Endothelial cell (in vitro differentiated cells): ENCODE data around the gene MRPL52. TPM values are rescaled to one million over a fixed set of nuclear protein-coding genes. Genes with fewer than 3 reads are reported as not detected.

Experiments used
- DNase-seq: peaks from one replicate; pipeline ENCODE4 v3.0.0; 2021; ENCODE audit warnings: low spot score
- H3K27ac Mint-ChIP-seq: one replicate; pipeline ENCODE4 v1.8.0; 2021; ENCODE audit warnings: mixed read lengths, inconsistent platforms; ENCODE audit not compliant: unreplicated experiment
- H3K27me3 Mint-ChIP-seq: one replicate; pipeline ENCODE4 v1.8.0; 2021; ENCODE audit warnings: mild to moderate bottlenecking, moderate library complexity, mixed read lengths, inconsistent platforms; ENCODE audit not compliant: unreplicated experiment
- H3K36me3 Mint-ChIP-seq: one replicate; pipeline ENCODE4 v1.8.0; 2021; ENCODE audit warnings: mild to moderate bottlenecking, low read depth, mixed read lengths, inconsistent platforms; ENCODE audit not compliant: unreplicated experiment
- H3K4me1 Mint-ChIP-seq: one replicate; pipeline ENCODE4 v1.8.0; 2021; ENCODE audit warnings: mild to moderate bottlenecking, mixed read lengths, inconsistent platforms; ENCODE audit not compliant: unreplicated experiment
- H3K4me3 Mint-ChIP-seq: one replicate; pipeline ENCODE4 v1.8.0; 2021; ENCODE audit warnings: mild to moderate bottlenecking, mixed read lengths, inconsistent platforms; ENCODE audit not compliant: unreplicated experiment
- H3K9me3 Mint-ChIP-seq: one replicate; pipeline ENCODE4 v1.8.0; 2021; ENCODE audit warnings: mixed read lengths, inconsistent platforms; ENCODE audit not compliant: unreplicated experiment
- CTCF ChIP-seq: fragments of 200-600 bp; sonication (generic); IDR thresholded peaks from one replicate; pipeline ENCODE4 v1.5.0; 2021; ENCODE audit warnings: antibody characterized with exemption; ENCODE audit not compliant: unreplicated experiment
- total RNA-seq: library from RNA; stranded (reverse); fragmentation: NEBNext Ultra II Directional; extraction: Animal tissue kit (Norgen Biotek cat#: 25700); gene quantifications from one replicate; pipeline ENCODE4 v1.2.1, GENCODE V29; 2021; ENCODE audit not compliant: unreplicated experiment

MRPL52 gene
- total RNA-seq, 1 donor from 2014 or later: 126 TPM

- Mint-ChIP-seq H3K4me1 (peaks cover 61% of the 10 kb centered on the region), H3K9me3 (no peaks in the 10 kb centered on the region), H3K27ac (peak within 1 kb of the TSS; percentile 96), H3K36me3 (peaks cover 19% of the 10 kb centered on the region), H3K27me3 (peaks cover 21% of the 10 kb centered on the region), H3K4me3 (peak within 1 kb of the TSS; percentile 100)
- TF ChIP-seq CTCF: no peak
- DNase-seq: peak; percentile 56
These were observed 6.8 kb downstream of the MRPL52 start, which contains the start of gene MMP14 for GRCh38 chr14:22836301-22837113. Gene MMP14, plus strand, starts transcription at chr14:22836585. Its CDS starts 233 bp downstream, at chr14:22836818.

- no peak for DNase-seq
- Mint-ChIP-seq H3K9me3 (no peaks in the 10 kb centered on the region), H3K27me3 (peaks cover 19% of the 10 kb centered on the region), H3K36me3 (peaks cover 23% of the 10 kb centered on the region), H3K27ac (peak overlapping the region; percentile 96), H3K4me1 (peaks cover 63% of the 10 kb centered on the region), H3K4me3 (peak overlapping the region; percentile 100)
- no peak for TF ChIP-seq CTCF
These were observed 7.5 kb downstream of the MRPL52 start for GRCh38 chr14:22837114-22837749.

DNA sequence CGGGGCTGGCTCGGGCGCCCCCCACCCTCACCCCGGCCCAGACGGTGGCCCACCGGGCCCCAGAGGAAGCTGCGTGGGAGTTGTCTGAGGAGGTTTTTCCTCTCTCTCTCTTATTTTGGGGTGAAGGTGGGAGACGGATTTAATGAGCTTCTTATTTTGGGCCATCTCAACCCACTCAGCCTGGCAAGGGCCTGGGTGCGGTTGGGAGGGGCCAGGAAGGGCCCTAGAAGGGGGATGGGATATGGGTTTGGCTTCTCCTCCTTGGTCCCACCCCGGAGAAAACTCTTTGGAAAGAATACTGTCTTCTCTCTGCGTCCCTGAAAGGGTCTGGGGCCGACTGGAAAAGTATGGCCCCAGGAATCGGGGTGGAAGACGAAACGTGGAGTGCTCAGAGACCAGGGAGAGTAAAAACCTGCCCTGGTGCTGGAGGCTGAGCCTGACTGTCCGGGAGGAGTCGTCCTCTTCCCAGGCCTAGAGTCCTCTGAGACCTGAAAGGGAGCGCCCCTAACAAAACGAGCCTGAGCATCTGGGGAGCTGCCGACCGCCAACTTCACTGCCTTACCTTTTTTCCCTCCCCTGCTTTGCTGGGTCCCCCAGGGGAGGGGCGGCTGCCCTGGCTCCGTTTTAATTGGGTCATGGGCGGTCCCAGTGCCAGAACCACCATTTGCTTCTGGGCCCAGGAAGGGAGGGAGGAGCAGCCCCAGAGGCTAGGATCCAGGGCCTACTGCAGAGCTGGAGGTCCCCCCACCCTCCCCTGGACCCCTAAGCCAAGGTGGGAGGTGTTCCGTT lies 8.3 kb downstream of the MRPL52 start:
- no peak for DNase-seq
- peaks cover 70% of the 10 kb centered on the region for H3K4me1 Mint-ChIP-seq
- H3K9me3 Mint-ChIP-seq: no peaks in the 10 kb centered on the region
- no peak for TF ChIP-seq CTCF
- H3K4me3 Mint-ChIP-seq: peak overlapping the region; percentile 100
- H3K27ac Mint-ChIP-seq: peak overlapping the region; percentile 84
- peaks cover 19% of the 10 kb centered on the region for H3K27me3 Mint-ChIP-seq
- peaks cover 30% of the 10 kb centered on the region for H3K36me3 Mint-ChIP-seq

DNA sequence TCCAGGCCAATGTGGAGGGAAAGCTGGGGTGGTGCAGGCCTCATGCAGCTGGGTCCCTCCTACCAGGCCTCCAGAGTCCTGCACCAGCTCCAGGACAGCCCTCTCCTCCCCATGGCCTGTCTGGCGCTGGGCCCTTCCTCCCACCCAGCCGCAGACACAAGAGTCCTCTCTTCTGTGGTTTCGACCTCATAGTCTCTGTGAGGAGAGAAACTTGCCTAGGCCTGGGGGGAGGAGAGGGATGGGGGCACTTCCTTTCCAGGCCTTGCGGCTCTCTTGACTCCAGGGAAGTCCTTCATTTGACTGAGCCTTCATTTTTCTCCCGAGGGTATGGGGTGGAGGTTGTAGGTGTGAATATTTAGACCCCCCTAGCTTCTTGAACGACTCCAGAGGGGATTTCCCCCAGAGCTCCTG lies 8.9 kb downstream of the MRPL52 start:
- TF ChIP-seq CTCF: no peak
- Mint-ChIP-seq H3K9me3 (no peaks in the 10 kb centered on the region), H3K27ac (peak overlapping the region; percentile 94)

More for the DNA sequence above, 8.9 kb downstream of the MRPL52 start:
- H3K4me1 Mint-ChIP-seq: peaks cover 74% of the 10 kb centered on the region
- peaks cover 37% of the 10 kb centered on the region for H3K36me3 Mint-ChIP-seq
- peak overlapping the region; percentile 100 for H3K4me3 Mint-ChIP-seq
- no peak for DNase-seq
- H3K27me3 Mint-ChIP-seq: peaks cover 19% of the 10 kb centered on the region
